Astrocyte (in vitro differentiated cells and primary cell): Measurements from ENCODE around the gene TRIM7. TPM values are rescaled to one million over a fixed set of nuclear protein-coding genes. Genes with fewer than 3 reads are reported as not detected.
A peak's percentile ranks its signal among the peaks of the same experiment; 100 is the strongest.

Experiments
- DNase-seq: peaks from one replicate; pipeline ENCODE4 v3.0.0-alpha.2; 2010; ENCODE audit warnings: low read depth
- FAIRE-seq: peaks from 2 replicates; lab custom pipeline; 2011; peaks lifted over from hg19 to GRCh38; lab: Jason Lieb, UNC
- H2AFZ ChIP-seq: 2 replicates; pipeline ENCODE4 v1.6.0; 2012; ENCODE audit warnings: low read depth, low read length, inconsistent platforms
- H3K27ac ChIP-seq: 2 replicates; pipeline ENCODE4 v1.5.1; 2011; ENCODE audit warnings: low read depth, low read length, inconsistent platforms
- H3K27me3 ChIP-seq: 2 replicates; pipeline ENCODE4 v1.6.0; 2011; ENCODE audit warnings: low read length, inconsistent platforms; ENCODE audit not compliant: insufficient read depth
- H3K36me3 ChIP-seq: 2 replicates; pipeline ENCODE4 v1.5.1; 2011; ENCODE audit warnings: low read length, inconsistent platforms; ENCODE audit not compliant: insufficient read depth
- H3K4me1 ChIP-seq: 2 replicates; pipeline ENCODE4 v1.5.1; 2011; ENCODE audit warnings: low read length, inconsistent platforms; ENCODE audit not compliant: insufficient read depth
- H3K4me2 ChIP-seq: 2 replicates; pipeline ENCODE4 v1.6.0; 2012; ENCODE audit warnings: low read length, inconsistent platforms
- H3K4me3 ChIP-seq: 2 replicates; pipeline ENCODE4 v1.5.1; 2011; ENCODE audit warnings: low read depth, mild to moderate bottlenecking, low read length, inconsistent platforms; ENCODE audit not compliant: insufficient read depth
- H3K79me2 ChIP-seq: 2 replicates; pipeline ENCODE4 v1.6.0; 2012; ENCODE audit warnings: mild to moderate bottlenecking, low read length, inconsistent platforms; ENCODE audit not compliant: insufficient read depth
- H3K9ac ChIP-seq: 2 replicates; pipeline ENCODE4 v1.6.0; 2012; ENCODE audit warnings: mild to moderate bottlenecking, low read length, inconsistent platforms
- H3K9me3 ChIP-seq: 2 replicates; pipeline ENCODE4 v1.5.1; 2012; ENCODE audit warnings: low read depth, mild to moderate bottlenecking, low read length, inconsistent platforms; ENCODE audit not compliant: insufficient read depth
- H4K20me1 ChIP-seq: 2 replicates; pipeline ENCODE4 v1.6.0; 2012; ENCODE audit warnings: low read length, inconsistent platforms; ENCODE audit not compliant: insufficient read depth
- H3K27ac Mint-ChIP-seq: one replicate; pipeline ENCODE4 v1.8.0; 2021; ENCODE audit warnings: mild to moderate bottlenecking, mixed read lengths; ENCODE audit not compliant: unreplicated experiment
- H3K27me3 Mint-ChIP-seq: one replicate; pipeline ENCODE4 v1.8.0; 2021; ENCODE audit warnings: low read depth, mixed read lengths; ENCODE audit not compliant: unreplicated experiment
- H3K36me3 Mint-ChIP-seq: one replicate; pipeline ENCODE4 v1.8.0; 2021; ENCODE audit warnings: low read depth, mixed read lengths; ENCODE audit not compliant: unreplicated experiment
- H3K4me1 Mint-ChIP-seq: one replicate; pipeline ENCODE4 v1.8.0; 2021; ENCODE audit warnings: low read depth, mixed read lengths; ENCODE audit not compliant: unreplicated experiment
- H3K4me3 Mint-ChIP-seq: one replicate; pipeline ENCODE4 v1.8.0; 2021; ENCODE audit warnings: mild to moderate bottlenecking, moderate library complexity, mixed read lengths; ENCODE audit not compliant: unreplicated experiment
- H3K9me3 Mint-ChIP-seq: one replicate; pipeline ENCODE4 v1.8.0; 2021; ENCODE audit warnings: mild to moderate bottlenecking, mixed read lengths; ENCODE audit not compliant: unreplicated experiment
- EZH2 ChIP-seq: IDR thresholded peaks from 2 replicates; pipeline ENCODE4 v1.6.1; 2012; ENCODE audit warnings: mild to moderate bottlenecking, low read length, inconsistent platforms; ENCODE audit not compliant: insufficient read depth
- total RNA-seq: library from RNA; stranded (reverse); gene quantifications from 2 replicates; pipeline ENCODE4 v1.2.1, GENCODE V29; 2021
- TF ChIP-seq, protein P1 (sequence below): IDR thresholded peaks from 2 replicates; pipeline ENCODE4 v1.5.1; 2011; ENCODE audit warnings: low read depth, mild to moderate bottlenecking, inconsistent platforms, low read length, moderate library complexity; ENCODE audit not compliant: insufficient read depth

Gene TRIM7
- total RNA-seq, 1 donor from 2014 or later: 0.27 TPM

DNA sequence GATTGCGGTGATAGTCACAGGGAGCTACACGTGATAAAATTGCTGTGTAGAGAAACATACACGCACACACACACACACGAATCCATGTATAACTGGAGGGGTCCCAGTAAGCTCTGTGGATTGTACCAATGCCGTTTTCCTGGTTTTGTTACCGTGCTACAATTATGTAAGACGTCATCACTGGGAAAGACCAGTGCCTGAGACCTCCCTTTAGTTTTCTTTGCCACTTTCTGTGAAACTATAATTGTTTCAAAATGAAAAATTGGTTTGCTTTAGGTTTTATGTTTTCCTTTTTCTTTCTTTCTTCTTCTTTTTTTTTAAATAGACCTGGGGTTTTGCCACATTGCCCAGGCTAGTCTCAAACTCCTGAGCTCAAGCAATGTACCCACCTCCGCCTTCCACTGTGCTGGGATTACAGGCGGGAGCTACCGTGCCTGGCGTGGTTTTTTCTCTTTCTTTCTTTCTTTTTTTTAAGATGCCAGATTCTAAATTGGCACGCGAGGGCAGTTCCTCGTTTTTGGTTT is 36.3 kb downstream of the TRIM7 start:
- H3K9me3 ChIP-seq: no peaks in the 10 kb centered on the region
- Mint-ChIP-seq H3K4me1 (no peaks in the 10 kb centered on the region), H3K27me3 (peaks cover 38% of the 10 kb centered on the region), H3K4me3 (peak overlapping the region; percentile 78), H3K9me3 (peaks cover 2% of the 10 kb centered on the region), H3K36me3 (no peaks in the 10 kb centered on the region), H3K27ac (peak overlapping the region; percentile 3)
- no peaks in the 10 kb centered on the region for H3K36me3 ChIP-seq
- peaks cover 8% of the 10 kb centered on the region for H3K27me3 ChIP-seq
- H3K4me1 ChIP-seq: peaks cover 13% of the 10 kb centered on the region
- H3K4me3 ChIP-seq: no peak overlapping the region
- peak overlapping the region; percentile 78 for H3K4me2 ChIP-seq
- TF ChIP-seq EZH2: no peak
- TF ChIP-seq, protein P1, sequence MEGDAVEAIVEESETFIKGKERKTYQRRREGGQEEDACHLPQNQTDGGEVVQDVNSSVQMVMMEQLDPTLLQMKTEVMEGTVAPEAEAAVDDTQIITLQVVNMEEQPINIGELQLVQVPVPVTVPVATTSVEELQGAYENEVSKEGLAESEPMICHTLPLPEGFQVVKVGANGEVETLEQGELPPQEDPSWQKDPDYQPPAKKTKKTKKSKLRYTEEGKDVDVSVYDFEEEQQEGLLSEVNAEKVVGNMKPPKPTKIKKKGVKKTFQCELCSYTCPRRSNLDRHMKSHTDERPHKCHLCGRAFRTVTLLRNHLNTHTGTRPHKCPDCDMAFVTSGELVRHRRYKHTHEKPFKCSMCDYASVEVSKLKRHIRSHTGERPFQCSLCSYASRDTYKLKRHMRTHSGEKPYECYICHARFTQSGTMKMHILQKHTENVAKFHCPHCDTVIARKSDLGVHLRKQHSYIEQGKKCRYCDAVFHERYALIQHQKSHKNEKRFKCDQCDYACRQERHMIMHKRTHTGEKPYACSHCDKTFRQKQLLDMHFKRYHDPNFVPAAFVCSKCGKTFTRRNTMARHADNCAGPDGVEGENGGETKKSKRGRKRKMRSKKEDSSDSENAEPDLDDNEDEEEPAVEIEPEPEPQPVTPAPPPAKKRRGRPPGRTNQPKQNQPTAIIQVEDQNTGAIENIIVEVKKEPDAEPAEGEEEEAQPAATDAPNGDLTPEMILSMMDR: no peak
- FAIRE-seq: no peak
- no peak overlapping the region for H2AFZ ChIP-seq
- H3K27ac ChIP-seq: no peak overlapping the region
- H4K20me1 ChIP-seq: no peaks in the 10 kb centered on the region
- no peak overlapping the region for H3K9ac ChIP-seq
- no peak for DNase-seq
- no peaks in the 10 kb centered on the region for H3K79me2 ChIP-seq

DNA sequence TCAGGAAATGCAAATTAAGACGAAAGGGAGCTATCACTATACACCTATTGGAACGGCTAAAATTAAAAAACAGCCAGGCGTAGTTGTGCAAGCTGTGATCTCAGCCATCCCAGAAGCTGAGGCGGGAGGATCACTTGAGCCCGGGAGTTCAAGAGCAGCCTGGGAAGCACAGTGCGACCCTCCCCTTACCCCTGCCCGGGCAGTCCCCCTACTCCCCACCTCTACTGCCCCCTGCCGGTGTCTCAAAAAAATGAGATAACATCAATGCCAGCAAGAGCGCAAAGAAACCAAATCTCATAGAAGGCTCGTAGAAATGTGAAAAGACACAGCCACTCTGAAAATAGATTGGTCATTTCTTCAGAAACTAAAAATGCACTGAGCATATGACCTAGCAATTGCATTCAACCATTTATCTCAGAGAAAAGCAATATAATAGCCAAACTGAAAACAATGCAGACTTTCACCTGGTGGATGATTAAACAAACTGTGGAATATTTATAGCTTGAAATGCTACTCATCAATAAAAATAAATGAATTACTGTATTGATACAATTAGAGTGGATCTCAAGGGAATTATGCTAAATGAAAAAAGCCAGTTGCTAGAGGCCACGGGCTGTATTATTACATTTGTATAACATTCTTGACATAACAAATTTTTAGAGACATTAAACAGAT is 37.0 kb downstream of the TRIM7 start:
- Mint-ChIP-seq H3K27ac (no peak overlapping the region), H3K4me3 (no peak overlapping the region), H3K36me3 (no peaks in the 10 kb centered on the region), H3K27me3 (peaks cover 38% of the 10 kb centered on the region), H3K4me1 (no peaks in the 10 kb centered on the region), H3K9me3 (peaks cover 2% of the 10 kb centered on the region)
- H3K4me1 ChIP-seq: peaks cover 13% of the 10 kb centered on the region
- no peaks in the 10 kb centered on the region for H3K9me3 ChIP-seq
- no peaks in the 10 kb centered on the region for H3K79me2 ChIP-seq
- no peak for DNase-seq
- peaks cover 8% of the 10 kb centered on the region for H3K27me3 ChIP-seq
- H3K4me2 ChIP-seq: no peak overlapping the region
- no peak overlapping the region for H3K4me3 ChIP-seq
- H4K20me1 ChIP-seq: no peaks in the 10 kb centered on the region
- no peak overlapping the region for H3K9ac ChIP-seq
- H3K27ac ChIP-seq: no peak overlapping the region
- TF ChIP-seq, protein P1: peak; percentile 23
- no peak for TF ChIP-seq EZH2
- no peak for FAIRE-seq
- no peak overlapping the region for H2AFZ ChIP-seq
- H3K36me3 ChIP-seq: no peaks in the 10 kb centered on the region
